Activated CD4-positive, alpha-beta T cell treated with anti-CD3 and anti-CD28 coated beads, Interleukin-2, amount 10 ng/mL, durations not matched to agents 7 days and 5 days (primary cell): Measurements from ENCODE around the gene FBXO41. TPM values are rescaled to one million over a fixed set of nuclear protein-coding genes. Genes with fewer than 3 reads are reported as not detected.
A peak's percentile ranks its signal among the peaks of the same experiment; 100 is the strongest.

Experiments
- CTCF ChIA-PET: fragments of 350-600 bp; sonication (Branson Sonifier 250); formaldehyde crosslinking; loops from one replicate; lab custom pipeline; 2021; ENCODE audit warnings: antibody characterized with exemption; lab: Charles Lee
- POLR2A ChIA-PET: fragments of 350-600 bp; sonication (Branson Sonifier 250); formaldehyde crosslinking; loops from one replicate; lab custom pipeline; 2021; ENCODE audit warnings: antibody characterized with exemption; lab: Charles Lee
- DNase-seq: peaks from one replicate; pipeline ENCODE4 v3.0.0-alpha.2; 2020
- H3K27ac Mint-ChIP-seq: one replicate; pipeline ENCODE4 v1.8.0; 2021; ENCODE audit warnings: mild to moderate bottlenecking, moderate library complexity, mixed read lengths
- H3K27me3 Mint-ChIP-seq: one replicate; pipeline ENCODE4 v1.8.0; 2021; ENCODE audit warnings: mixed read lengths
- H3K36me3 Mint-ChIP-seq: one replicate; pipeline ENCODE4 v1.8.0; 2021; ENCODE audit warnings: low read depth, mixed read lengths
- H3K4me1 Mint-ChIP-seq: one replicate; pipeline ENCODE4 v1.8.0; 2021; ENCODE audit warnings: mixed read lengths
- H3K4me3 Mint-ChIP-seq: one replicate; pipeline ENCODE4 v1.8.0; 2021; ENCODE audit warnings: mild to moderate bottlenecking, moderate library complexity, mixed read lengths
- H3K9me3 Mint-ChIP-seq: one replicate; pipeline ENCODE4 v1.8.0; 2021; ENCODE audit warnings: mixed read lengths
- total RNA-seq, 2 experiments: library from RNA; stranded (reverse); gene quantifications; one replicate each; pipeline ENCODE4 v1.2.3, GENCODE V29; 2021

Gene FBXO41
- total RNA-seq, 2 experiments from 2014 or later: 18.2 to 20.2 TPM

- H3K27ac Mint-ChIP-seq: peak overlapping the region; percentile 85
- H3K4me1 Mint-ChIP-seq: peaks cover 20% of the 10 kb centered on the region
- peaks cover 1% of the 10 kb centered on the region for H3K36me3 Mint-ChIP-seq
- POLR2A ChIA-PET: no interaction called here
- CTCF ChIA-PET: interaction anchor here (0.5 kb wide), 1 partner anchor 1150 kb away, joined by 3 read pairs; no protein-coding TSS in a partner anchor
- H3K9me3 Mint-ChIP-seq: no peaks in the 10 kb centered on the region
- peak overlapping the region; percentile 80 for H3K4me3 Mint-ChIP-seq
- H3K27me3 Mint-ChIP-seq: peaks cover 16% of the 10 kb centered on the region
- peak; percentile 30 for DNase-seq
These were observed 558 bp downstream of the FBXO41 start for GRCh38 chr2:73283545-73284295.

- peak overlapping the region; percentile 85 for H3K27ac Mint-ChIP-seq
- no peak for DNase-seq
- ChIA-PET POLR2A (no interaction called here), CTCF (interaction anchor here (0.7 kb wide), 1 partner anchor 20 kb away, joined by 6 read pairs; no protein-coding TSS in a partner anchor)
- H3K4me3 Mint-ChIP-seq: peak overlapping the region; percentile 80
- peaks cover 20% of the 10 kb centered on the region for H3K4me1 Mint-ChIP-seq
- H3K36me3 Mint-ChIP-seq: peaks cover 1% of the 10 kb centered on the region
- no peaks in the 10 kb centered on the region for H3K9me3 Mint-ChIP-seq
- peaks cover 9% of the 10 kb centered on the region for H3K27me3 Mint-ChIP-seq
These were observed 1.2 kb downstream of the FBXO41 start for GRCh38 chr2:73282924-73283544.

GRCh38 chr2:73281244-73281643 is 3.0 kb downstream of the FBXO41 start:
- H3K27ac Mint-ChIP-seq: no peak overlapping the region
- ChIA-PET CTCF (no interaction called here), POLR2A (no interaction called here)
- no peak for DNase-seq
- H3K4me3 Mint-ChIP-seq: no peak overlapping the region
- peaks cover 3% of the 10 kb centered on the region for H3K36me3 Mint-ChIP-seq
- H3K27me3 Mint-ChIP-seq: no peaks in the 10 kb centered on the region
- no peaks in the 10 kb centered on the region for H3K9me3 Mint-ChIP-seq
- peaks cover 20% of the 10 kb centered on the region for H3K4me1 Mint-ChIP-seq

GRCh38 chr2:73279852-73280251 is 4.4 kb downstream of the FBXO41 start:
- CTCF ChIA-PET: interaction anchor here (0.6 to 2.2 kb wide), 2 partner anchors 10 to 381 kb away, joined by 4 to 12 read pairs; no protein-coding TSS in a partner anchor
- Mint-ChIP-seq H3K27ac (no peak overlapping the region), H3K36me3 (peaks cover 3% of the 10 kb centered on the region), H3K9me3 (no peaks in the 10 kb centered on the region), H3K4me3 (no peak overlapping the region), H3K4me1 (peaks cover 11% of the 10 kb centered on the region), H3K27me3 (no peaks in the 10 kb centered on the region)
- DNase-seq: no peak
- POLR2A ChIA-PET: no interaction called here

- no peaks in the 10 kb centered on the region for H3K9me3 Mint-ChIP-seq
- peaks cover 16% of the 10 kb centered on the region for H3K4me1 Mint-ChIP-seq
- no peak overlapping the region for H3K4me3 Mint-ChIP-seq
- DNase-seq: no peak
- H3K27me3 Mint-ChIP-seq: no peaks in the 10 kb centered on the region
- ChIA-PET CTCF (interaction anchor here (2.3 kb wide), 1 partner anchor 10 kb away, joined by 5 read pairs; no protein-coding TSS in a partner anchor), POLR2A (no interaction called here)
- H3K27ac Mint-ChIP-seq: no peak overlapping the region
- H3K36me3 Mint-ChIP-seq: peaks cover 13% of the 10 kb centered on the region
These were observed 12.0 kb downstream of the FBXO41 start for GRCh38 chr2:73272270-73272669.

GRCh38 chr2:73269686-73270465 is 14.4 kb downstream of the FBXO41 start:
- ChIA-PET POLR2A (no interaction called here), CTCF (interaction anchor here (1.3 kb wide), 1 partner anchor 20 kb away, joined by 3 read pairs; no protein-coding TSS in a partner anchor)
- Mint-ChIP-seq H3K27ac (peak overlapping the region; percentile 50), H3K9me3 (no peaks in the 10 kb centered on the region), H3K4me3 (peak overlapping the region; percentile 62), H3K27me3 (no peaks in the 10 kb centered on the region), H3K36me3 (peaks cover 15% of the 10 kb centered on the region), H3K4me1 (peaks cover 22% of the 10 kb centered on the region)
- DNase-seq: no peak

GRCh38 chr2:73268830-73269685 is 15.2 kb downstream of the FBXO41 start:
- Mint-ChIP-seq H3K4me3 (peak overlapping the region; percentile 23), H3K4me1 (peaks cover 22% of the 10 kb centered on the region), H3K9me3 (no peaks in the 10 kb centered on the region), H3K27ac (no peak overlapping the region), H3K36me3 (peaks cover 15% of the 10 kb centered on the region), H3K27me3 (no peaks in the 10 kb centered on the region)
- ChIA-PET POLR2A (no interaction called here), CTCF (interaction anchor here (0.9 to 1.7 kb wide), 2 partner anchors 12 to 16 kb away, joined by 4 read pairs; partner anchors contain the start of gene FBXO41)
- DNase-seq: peak; percentile 83

GRCh38 chr2:73268366-73268829 is 15.9 kb downstream of the FBXO41 start:
- CTCF ChIA-PET: interaction anchor here (0.9 to 1.7 kb wide), 2 partner anchors 12 to 17 kb away, joined by 4 read pairs; partner anchors contain the start of gene FBXO41
- Mint-ChIP-seq H3K9me3 (no peaks in the 10 kb centered on the region), H3K4me1 (peaks cover 22% of the 10 kb centered on the region), H3K4me3 (peak overlapping the region; percentile 14), H3K36me3 (peaks cover 15% of the 10 kb centered on the region), H3K27me3 (no peaks in the 10 kb centered on the region), H3K27ac (no peak overlapping the region)
- no peak for DNase-seq
- POLR2A ChIA-PET: no interaction called here

- Mint-ChIP-seq H3K4me1 (peaks cover 22% of the 10 kb centered on the region), H3K27ac (no peak overlapping the region), H3K9me3 (no peaks in the 10 kb centered on the region), H3K36me3 (peaks cover 17% of the 10 kb centered on the region), H3K4me3 (no peak overlapping the region), H3K27me3 (no peaks in the 10 kb centered on the region)
- DNase-seq: no peak
- ChIA-PET POLR2A (no interaction called here), CTCF (no interaction called here)
These were observed 17.3 kb downstream of the FBXO41 start for GRCh38 chr2:73267008-73267407.

- H3K4me3 Mint-ChIP-seq: no peak overlapping the region
- ChIA-PET CTCF (no interaction called here), POLR2A (no interaction called here)
- DNase-seq: no peak
- H3K27ac Mint-ChIP-seq: no peak overlapping the region
- H3K36me3 Mint-ChIP-seq: peaks cover 17% of the 10 kb centered on the region
- H3K9me3 Mint-ChIP-seq: no peaks in the 10 kb centered on the region
- peaks cover 22% of the 10 kb centered on the region for H3K4me1 Mint-ChIP-seq
- no peaks in the 10 kb centered on the region for H3K27me3 Mint-ChIP-seq
These were observed 18.0 kb downstream of the FBXO41 start for GRCh38 chr2:73266061-73266901.

GRCh38 chr2:73265298-73266060 is 18.8 kb downstream of the FBXO41 start:
- no peak for DNase-seq
- H3K27ac Mint-ChIP-seq: peak overlapping the region; percentile 63
- H3K27me3 Mint-ChIP-seq: no peaks in the 10 kb centered on the region
- no peaks in the 10 kb centered on the region for H3K9me3 Mint-ChIP-seq
- POLR2A ChIA-PET: no interaction called here
- H3K36me3 Mint-ChIP-seq: peaks cover 15% of the 10 kb centered on the region
- H3K4me1 Mint-ChIP-seq: peaks cover 22% of the 10 kb centered on the region
- H3K4me3 Mint-ChIP-seq: no peak overlapping the region
- CTCF ChIA-PET: no interaction called here
